ENCODE data around the gene AUNIP. TPM values are rescaled to one million over a fixed set of nuclear protein-coding genes. Genes with fewer than 3 reads are reported as not detected.
A peak's percentile ranks its signal among the peaks of the same experiment; 100 is the strongest.

AUNIP gene
- total RNA-seq, 1 experiment from 2014 or later: 16.8 TPM

- intact Hi-C loops (cut with micrococcal nuclease; ENCODE audit: unreplicated experiment): no loop called here
- H3K9me3 Mint-ChIP-seq (ENCODE audit: unreplicated experiment): no peaks in the 10 kb centered on the region
- no peak for DNase-seq
- Histone ChIP-seq H3K36me3 (ENCODE audit: control insufficient read depth, insufficient read depth, low read length) (no peaks in the 10 kb centered on the region), H3K9me3 (no peaks in the 10 kb centered on the region), H3K27me3 (replicated peaks; ENCODE audit: control insufficient read depth, insufficient read depth, low read length) (no peaks in the 10 kb centered on the region), H3K4me3 (ENCODE audit: low read depth, low read length) (no peak overlapping the region), H3K4me1 (peaks cover 35% of the 10 kb centered on the region)
- CTCF ChIA-PET: interaction anchor here (0.6 to 0.7 kb wide), 2 partner anchors 226 to 261 kb away, joined by 3 read pairs; no protein-coding TSS in a partner anchor
- H3K36me3 Mint-ChIP-seq (ENCODE audit: insufficient read depth, unreplicated experiment): no peaks in the 10 kb centered on the region
- peaks cover 22% of the 10 kb centered on the region for H3K4me1 Mint-ChIP-seq (ENCODE audit: low read depth, unreplicated experiment)
- no TSS peak for BruUV-seq (replicated peaks)
- no peak overlapping the region for H3K27ac Mint-ChIP-seq (ENCODE audit: unreplicated experiment)
- no peaks in the 10 kb centered on the region for H3K27me3 Mint-ChIP-seq (ENCODE audit: insufficient read depth, unreplicated experiment)
- POLR2A ChIA-PET: interaction anchor here (0.7 kb wide), 1 partner anchor 167 kb away, joined by 4 read pairs; the partner anchor contains the start of gene SLC30A2
- no peak overlapping the region for H3K4me3 Mint-ChIP-seq (ENCODE audit: unreplicated experiment)
- TF ChIP-seq CTCF (IDR thresholded peaks at IDR 0.05; ENCODE audit: insufficient read depth in 1 of 2, low read depth in 1 of 2, low read length in 1 of 2, severe bottlenecking in 1 of 2, unreplicated experiment in 1 of 2): no peak
Observed at GRCh38 chr1:25878690-25879089, 19.4 kb upstream of the AUNIP start.

- Histone ChIP-seq H3K27me3 (replicated peaks; ENCODE audit: control insufficient read depth, insufficient read depth, low read length) (no peaks in the 10 kb centered on the region), H3K4me1 (peaks cover 35% of the 10 kb centered on the region), H3K36me3 (ENCODE audit: control insufficient read depth, insufficient read depth, low read length) (no peaks in the 10 kb centered on the region), H3K4me3 (ENCODE audit: low read depth, low read length) (no peak overlapping the region), H3K9me3 (no peaks in the 10 kb centered on the region)
- no peaks in the 10 kb centered on the region for H3K27me3 Mint-ChIP-seq (ENCODE audit: insufficient read depth, unreplicated experiment)
- no peak for DNase-seq
- no peaks in the 10 kb centered on the region for H3K9me3 Mint-ChIP-seq (ENCODE audit: unreplicated experiment)
- intact Hi-C loops (cut with micrococcal nuclease; ENCODE audit: unreplicated experiment): no loop called here
- H3K4me3 Mint-ChIP-seq (ENCODE audit: unreplicated experiment): no peak overlapping the region
- peaks cover 22% of the 10 kb centered on the region for H3K4me1 Mint-ChIP-seq (ENCODE audit: low read depth, unreplicated experiment)
- TF ChIP-seq CTCF (IDR thresholded peaks at IDR 0.05; ENCODE audit: insufficient read depth in 1 of 2, low read depth in 1 of 2, low read length in 1 of 2, severe bottlenecking in 1 of 2, unreplicated experiment in 1 of 2): no peak
- no peaks in the 10 kb centered on the region for H3K36me3 Mint-ChIP-seq (ENCODE audit: insufficient read depth, unreplicated experiment)
- no peak overlapping the region for H3K27ac Mint-ChIP-seq (ENCODE audit: unreplicated experiment)
- ChIA-PET CTCF (interaction anchor here (0.6 kb wide), 1 partner anchor 40 kb away, joined by 3 read pairs; no protein-coding TSS in a partner anchor), POLR2A (no interaction called here)
- no TSS peak for BruUV-seq (replicated peaks)
Observed at GRCh38 chr1:25877155-25877554, 17.9 kb upstream of the AUNIP start.

GRCh38 chr1:25876693-25877077 lies 17.4 kb upstream of the AUNIP start:
- no peak for TF ChIP-seq CTCF (IDR thresholded peaks at IDR 0.05; ENCODE audit: insufficient read depth in 1 of 2, low read depth in 1 of 2, low read length in 1 of 2, severe bottlenecking in 1 of 2, unreplicated experiment in 1 of 2)
- Mint-ChIP-seq H3K36me3 (ENCODE audit: insufficient read depth, unreplicated experiment) (no peaks in the 10 kb centered on the region), H3K27ac (ENCODE audit: unreplicated experiment) (peak overlapping the region; percentile 93), H3K27me3 (ENCODE audit: insufficient read depth, unreplicated experiment) (no peaks in the 10 kb centered on the region), H3K9me3 (ENCODE audit: unreplicated experiment) (no peaks in the 10 kb centered on the region), H3K4me1 (ENCODE audit: low read depth, unreplicated experiment) (peaks cover 22% of the 10 kb centered on the region), H3K4me3 (ENCODE audit: unreplicated experiment) (peak overlapping the region; percentile 99)
- no peak for DNase-seq
- BruUV-seq (replicated peaks): no TSS peak
- no peaks in the 10 kb centered on the region for H3K36me3 ChIP-seq (ENCODE audit: control insufficient read depth, insufficient read depth, low read length)
- no peaks in the 10 kb centered on the region for H3K9me3 ChIP-seq
- CTCF ChIA-PET: interaction anchor here (0.6 to 3.4 kb wide), 3 partner anchors 19 to 136 kb away, joined by 3 to 25 read pairs (median 6); no protein-coding TSS in a partner anchor
- intact Hi-C loops (cut with micrococcal nuclease; ENCODE audit: unreplicated experiment): no loop called here
- H3K27me3 ChIP-seq (replicated peaks; ENCODE audit: control insufficient read depth, insufficient read depth, low read length): no peaks in the 10 kb centered on the region
- POLR2A ChIA-PET: no interaction called here
- no peak overlapping the region for H3K4me3 ChIP-seq (ENCODE audit: low read depth, low read length)
- peaks cover 35% of the 10 kb centered on the region for H3K4me1 ChIP-seq
